Stimulated activated CD8-positive, alpha-beta memory T cell treated with anti-CD3 and anti-CD28 coated beads, Interleukin-2, amount 100 ng/mL, for 48 hours (primary cell): ENCODE results near the gene PRKAA1.
A peak's percentile ranks its signal among the peaks of the same experiment; 100 is the strongest.
"Not testable (repeated sequence)": the region's sequence is repeated elsewhere in the genome, so short reads cannot be mapped to it uniquely, and the experiment has no call there.

ENCODE experiments used
- DNase-seq, 2 donors: peaks; one replicate each; pipeline ENCODE4 v3.0.0-alpha.2; 2020; ENCODE audit warnings: low read depth in 2 of 2

PRKAA1 gene

GRCh38 chr5:40825461-40826043 is 27.4 kb upstream of the PRKAA1 start:
- DNase-seq, result not testable (repeated sequence)

- no peak for DNase-seq
Observed at GRCh38 chr5:40823459-40823858, 25.3 kb upstream of the PRKAA1 start.

GRCh38 chr5:40813698-40814281 is 15.6 kb upstream of the PRKAA1 start:
- DNase-seq, result peak in 1 of 2 donors; percentile 28

- no peak for DNase-seq
Observed at GRCh38 chr5:40812125-40812524, 14.0 kb upstream of the PRKAA1 start.

GRCh38 chr5:40801771-40802562 is 3.8 kb upstream of the PRKAA1 start:
- DNase-seq, result no peak

GRCh38 chr5:40799258-40799657 is 1.1 kb upstream of the PRKAA1 start:
- DNase-seq, result no peak

- DNase-seq, result no peak
Observed at GRCh38 chr5:40798801-40799210, 632 bp upstream of the PRKAA1 start.

- DNase-seq, result peak; percentile 67 to 68
Observed at GRCh38 chr5:40797273-40798011, 732 bp downstream of the PRKAA1 start.

GRCh38 chr5:40796487-40796889 is 1.7 kb downstream of the PRKAA1 start:
- DNase-seq, result no peak

- not testable (repeated sequence) for DNase-seq
Observed at GRCh38 chr5:40794877-40795276, 3.3 kb downstream of the PRKAA1 start.

GRCh38 chr5:40794340-40794739 is 3.8 kb downstream of the PRKAA1 start:
- not testable (repeated sequence) for DNase-seq

GRCh38 chr5:40792691-40793090 is 5.5 kb downstream of the PRKAA1 start:
- DNase-seq, result not testable (repeated sequence)

GRCh38 chr5:40791715-40792139 is 6.4 kb downstream of the PRKAA1 start:
- DNase-seq, result no peak

GRCh38 chr5:40790947-40791593 is 7.1 kb downstream of the PRKAA1 start:
- DNase-seq, result no peak

GRCh38 chr5:40788941-40789340 is 9.2 kb downstream of the PRKAA1 start:
- not testable (repeated sequence) for DNase-seq

GRCh38 chr5:40787986-40788385 is 10.2 kb downstream of the PRKAA1 start:
- DNase-seq, result no peak

- DNase-seq, result not testable (repeated sequence)
Observed at GRCh38 chr5:40786664-40787063, 11.5 kb downstream of the PRKAA1 start.

- DNase-seq, result no peak
Observed at GRCh38 chr5:40784916-40785315, 13.3 kb downstream of the PRKAA1 start.

- DNase-seq, result no peak
Observed at GRCh38 chr5:40784027-40784653, 14.0 kb downstream of the PRKAA1 start.

- no peak for DNase-seq
Observed at GRCh38 chr5:40781843-40782409, 16.2 kb downstream of the PRKAA1 start.

GRCh38 chr5:40780858-40781257 is 17.3 kb downstream of the PRKAA1 start:
- DNase-seq, result no peak
